GM18498 (cell line): ENCODE results near the gene SLC25A42.
"Not testable (repeated sequence)": the region's sequence is repeated elsewhere in the genome, so short reads cannot be mapped to it uniquely, and the experiment has no call there.

Experiments
- ATAC-seq: cut with Tn5 transposase; IDR thresholded peaks from one replicate; pipeline ENCODE4 v1.9.1; 2021; ENCODE audit warnings: mild to moderate bottlenecking, moderate library complexity; ENCODE audit not compliant: unreplicated experiment

Gene SLC25A42, protein sequence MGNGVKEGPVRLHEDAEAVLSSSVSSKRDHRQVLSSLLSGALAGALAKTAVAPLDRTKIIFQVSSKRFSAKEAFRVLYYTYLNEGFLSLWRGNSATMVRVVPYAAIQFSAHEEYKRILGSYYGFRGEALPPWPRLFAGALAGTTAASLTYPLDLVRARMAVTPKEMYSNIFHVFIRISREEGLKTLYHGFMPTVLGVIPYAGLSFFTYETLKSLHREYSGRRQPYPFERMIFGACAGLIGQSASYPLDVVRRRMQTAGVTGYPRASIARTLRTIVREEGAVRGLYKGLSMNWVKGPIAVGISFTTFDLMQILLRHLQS

DNA sequence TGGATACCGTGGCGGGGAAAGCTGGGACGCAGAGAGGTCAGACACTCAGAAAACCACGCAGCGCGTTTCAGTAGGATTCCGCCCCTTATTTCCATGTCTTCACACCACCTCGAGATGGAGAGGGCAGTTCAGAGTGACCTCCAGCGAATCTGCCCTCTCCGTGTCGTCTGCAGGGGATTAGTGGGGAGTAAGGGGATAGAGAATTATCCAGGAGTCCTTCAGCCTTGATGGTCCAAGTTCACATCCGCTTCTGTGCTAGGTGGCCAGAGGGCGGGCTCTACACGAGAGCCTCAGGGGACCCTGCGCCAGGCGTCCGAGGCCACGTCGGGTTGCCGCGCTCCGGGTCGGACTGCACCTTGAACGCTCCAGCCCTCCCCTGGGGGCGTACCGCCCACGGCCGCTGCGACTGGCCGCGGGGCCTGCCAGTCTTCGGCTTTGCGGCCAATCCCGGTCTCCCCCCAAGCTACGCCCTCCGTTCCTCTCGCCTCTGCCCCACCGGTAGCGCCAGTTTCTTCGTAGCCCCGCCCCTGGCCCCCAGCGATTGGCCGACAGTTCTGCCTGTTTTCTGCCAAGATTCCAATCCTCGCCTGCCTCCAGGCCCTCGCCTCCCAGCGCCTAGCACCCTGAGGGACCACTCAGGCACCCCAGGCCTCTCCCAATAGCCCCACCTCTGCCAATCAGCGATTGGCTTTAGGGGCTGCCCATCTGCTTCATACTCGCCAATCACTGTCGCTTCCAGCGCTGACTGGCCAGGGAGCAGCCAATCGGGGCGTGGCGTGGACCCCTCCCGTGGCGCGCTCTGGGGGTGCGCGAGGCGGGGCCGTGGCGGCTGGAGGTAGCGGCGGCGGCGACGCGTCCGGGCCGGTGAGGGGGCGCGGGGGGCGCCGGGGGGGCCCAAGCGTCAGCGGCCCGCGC, at the start of gene SLC25A42:
SLC25A42 (plus strand) TSS at position 812 of the 915 bp plus-strand sequence. CDS start 32,131 bp downstream, outside the sequence.
- ATAC-seq = peak; percentile 94

DNA sequence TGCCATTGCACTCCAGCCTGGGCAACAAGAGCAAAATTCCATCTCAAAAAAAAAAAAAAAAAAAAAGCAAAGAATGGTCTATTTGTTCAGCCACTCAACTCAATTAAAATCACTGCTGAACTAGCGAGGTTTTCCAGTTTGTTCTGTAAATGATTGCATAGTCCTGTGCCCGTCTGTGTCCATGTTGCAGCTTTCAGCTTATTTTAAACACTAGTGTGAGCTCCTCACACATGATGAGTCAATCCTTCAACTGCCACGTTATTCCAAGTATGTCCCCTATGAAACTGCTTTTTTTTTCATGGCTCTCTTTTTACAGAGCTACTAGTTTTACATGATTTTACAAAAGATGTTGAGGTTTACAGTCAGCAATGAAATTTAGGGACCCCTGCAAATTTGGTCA, 42.7 kb upstream of the SLC25A42 start:
- no peak for ATAC-seq

DNA sequence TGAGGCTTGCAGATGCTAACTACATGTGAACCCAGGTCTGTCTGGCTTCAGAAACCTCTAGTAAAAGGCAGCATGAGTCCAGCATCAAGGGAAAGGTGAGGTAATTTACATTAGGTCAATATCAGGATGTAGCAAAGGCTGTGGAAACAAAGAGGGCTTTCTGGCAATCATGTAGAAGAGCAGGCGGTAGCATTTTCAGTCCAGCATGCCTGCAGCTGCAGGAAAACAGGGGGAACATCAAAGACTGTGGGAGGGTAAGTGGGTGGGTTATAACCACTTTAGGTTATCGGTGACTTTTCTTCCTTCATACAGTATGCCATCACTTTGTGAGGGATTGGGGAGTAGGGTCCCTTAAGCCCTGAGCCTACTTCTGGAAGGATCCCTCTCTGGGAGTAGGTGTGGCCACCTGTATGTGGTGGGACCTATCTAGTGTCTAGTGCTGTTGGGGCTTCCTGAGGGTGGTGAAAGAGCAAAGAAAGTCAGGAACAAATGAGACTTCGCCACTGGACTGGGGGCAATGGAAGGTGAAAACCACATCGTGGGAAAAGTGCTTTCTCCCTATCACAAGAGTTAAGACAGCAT, 41.3 kb upstream of the SLC25A42 start:
- ATAC-seq = no peak

DNA sequence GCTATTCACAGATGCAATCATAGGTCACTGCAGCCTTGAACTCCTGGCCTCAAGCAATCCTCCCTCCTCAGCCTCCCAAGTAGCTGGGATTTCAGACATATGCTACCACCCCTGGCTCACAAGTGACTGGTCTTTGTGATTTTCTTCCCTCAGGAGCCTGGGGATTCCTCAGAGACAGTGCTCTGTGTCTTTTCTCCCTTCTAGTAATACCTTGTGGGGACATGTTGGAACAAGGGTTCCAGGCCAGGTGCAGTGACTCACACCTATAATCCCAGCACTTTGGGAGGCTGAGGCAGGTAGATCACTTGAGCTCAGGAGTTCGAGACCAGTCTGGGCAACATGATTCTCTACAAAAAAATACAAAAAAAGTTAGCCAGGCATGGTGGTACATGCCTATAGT, 40.4 kb upstream of the SLC25A42 start:
- ATAC-seq = not testable (repeated sequence)

DNA sequence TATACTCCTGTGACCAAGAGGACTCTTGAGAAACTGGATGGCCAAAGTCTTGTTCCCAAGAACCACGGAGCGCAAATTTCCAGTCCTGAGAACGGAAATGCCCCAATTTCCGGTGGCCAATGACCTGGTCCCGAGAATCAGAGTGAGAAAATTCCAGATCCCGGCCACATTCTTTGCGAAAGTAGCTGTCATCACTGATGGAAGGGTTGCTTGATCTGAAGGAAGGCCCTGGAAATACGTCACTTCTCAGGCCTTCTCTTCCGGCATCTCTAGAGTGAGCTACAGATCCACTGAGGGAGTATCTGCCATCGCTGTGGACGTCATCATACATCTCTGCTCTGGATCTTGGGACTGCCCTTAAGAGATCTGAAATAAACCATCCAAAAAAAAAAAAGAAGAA, 37.9 kb upstream of the SLC25A42 start:
- no peak for ATAC-seq

DNA sequence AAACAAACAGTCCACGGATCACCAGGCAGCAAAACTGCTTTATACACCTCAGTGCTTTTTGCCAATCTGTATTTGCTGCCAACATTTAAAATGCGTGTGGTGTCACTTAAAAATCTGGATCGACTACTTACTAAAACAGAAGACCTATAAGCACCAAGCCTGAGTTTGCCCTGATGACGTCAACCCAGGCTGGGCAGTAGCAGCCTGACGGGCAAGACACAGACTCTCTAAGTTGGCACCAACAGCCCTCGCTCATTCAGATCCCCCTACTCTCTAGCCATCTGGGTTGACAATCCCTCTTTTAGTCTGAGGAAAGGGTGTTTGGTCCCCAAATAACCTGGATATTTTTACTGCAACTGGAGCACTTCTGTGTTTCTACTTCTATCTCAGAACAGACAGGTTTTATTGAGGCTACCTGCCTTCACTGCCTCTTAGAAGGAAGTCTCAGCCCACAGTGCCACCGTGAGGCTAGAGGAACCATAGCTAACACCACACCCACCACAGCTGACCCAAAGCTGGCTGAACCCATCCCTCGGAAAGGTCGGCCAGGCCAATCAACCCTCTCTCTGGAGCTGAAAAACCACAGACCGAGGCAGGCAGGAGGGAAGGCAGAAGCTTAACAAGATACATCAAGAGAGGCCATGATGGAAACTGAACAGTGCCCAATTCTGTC, 37.4 kb upstream of the SLC25A42 start:
- no peak for ATAC-seq

DNA sequence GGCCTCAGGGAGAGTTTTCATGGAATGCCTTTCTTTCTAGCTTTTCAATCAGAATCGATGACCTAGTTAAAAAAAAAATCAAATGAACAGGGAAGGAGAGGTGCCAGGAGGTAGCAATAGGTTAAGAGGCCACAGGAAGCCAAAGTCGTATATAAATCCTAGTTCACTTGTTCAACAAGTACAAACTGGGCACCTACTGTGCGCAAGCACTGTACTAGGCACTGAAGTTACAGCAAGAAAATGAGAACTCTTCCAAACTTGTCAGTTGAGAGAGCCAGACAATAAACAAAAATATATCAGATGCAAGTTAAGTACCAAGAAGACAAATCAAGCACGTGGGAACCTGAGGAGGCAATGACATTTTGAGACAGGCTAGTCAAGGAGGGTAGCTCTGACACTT, 36.6 kb upstream of the SLC25A42 start:
- ATAC-seq = no peak

DNA sequence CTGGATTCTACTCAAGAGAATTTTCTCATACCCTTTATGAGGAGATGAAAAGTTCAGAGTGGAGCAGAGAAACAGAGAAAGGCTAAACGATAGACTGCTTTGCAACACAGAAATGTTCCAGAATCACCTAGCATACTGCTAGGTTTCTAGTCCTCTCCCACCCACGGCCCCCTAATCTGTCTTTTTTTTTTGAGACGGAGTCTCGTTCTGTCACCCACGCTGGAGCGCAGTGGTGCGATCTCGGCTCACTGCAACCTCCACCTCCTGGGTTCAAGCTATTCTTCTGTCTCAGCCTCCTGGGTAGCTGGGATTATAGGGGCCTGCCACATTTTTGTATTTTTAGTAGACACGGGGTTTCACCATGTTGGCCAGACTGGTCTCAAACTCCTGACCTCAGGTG, 35.3 kb upstream of the SLC25A42 start:
- ATAC-seq = no peak

DNA sequence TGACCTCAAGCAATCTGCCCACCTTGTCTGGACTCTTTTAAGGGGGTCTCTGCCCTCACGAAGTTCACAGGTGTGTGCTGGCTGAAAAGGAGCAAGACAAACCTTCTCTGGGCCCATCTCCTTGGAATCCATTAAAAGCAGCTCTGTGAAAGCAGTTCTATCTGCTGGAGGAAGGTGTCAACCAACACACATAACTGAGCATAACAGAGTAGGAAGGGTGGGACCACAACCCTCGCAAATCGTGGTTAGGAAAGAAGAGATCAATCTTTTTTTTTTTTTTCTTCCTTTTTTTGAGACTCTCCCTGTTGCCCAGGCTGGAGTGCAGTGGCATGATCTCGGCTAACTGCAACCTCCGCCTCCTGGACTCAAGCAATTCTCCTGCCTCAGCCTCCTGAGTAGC, 31.9 kb upstream of the SLC25A42 start:
- no peak for ATAC-seq

DNA sequence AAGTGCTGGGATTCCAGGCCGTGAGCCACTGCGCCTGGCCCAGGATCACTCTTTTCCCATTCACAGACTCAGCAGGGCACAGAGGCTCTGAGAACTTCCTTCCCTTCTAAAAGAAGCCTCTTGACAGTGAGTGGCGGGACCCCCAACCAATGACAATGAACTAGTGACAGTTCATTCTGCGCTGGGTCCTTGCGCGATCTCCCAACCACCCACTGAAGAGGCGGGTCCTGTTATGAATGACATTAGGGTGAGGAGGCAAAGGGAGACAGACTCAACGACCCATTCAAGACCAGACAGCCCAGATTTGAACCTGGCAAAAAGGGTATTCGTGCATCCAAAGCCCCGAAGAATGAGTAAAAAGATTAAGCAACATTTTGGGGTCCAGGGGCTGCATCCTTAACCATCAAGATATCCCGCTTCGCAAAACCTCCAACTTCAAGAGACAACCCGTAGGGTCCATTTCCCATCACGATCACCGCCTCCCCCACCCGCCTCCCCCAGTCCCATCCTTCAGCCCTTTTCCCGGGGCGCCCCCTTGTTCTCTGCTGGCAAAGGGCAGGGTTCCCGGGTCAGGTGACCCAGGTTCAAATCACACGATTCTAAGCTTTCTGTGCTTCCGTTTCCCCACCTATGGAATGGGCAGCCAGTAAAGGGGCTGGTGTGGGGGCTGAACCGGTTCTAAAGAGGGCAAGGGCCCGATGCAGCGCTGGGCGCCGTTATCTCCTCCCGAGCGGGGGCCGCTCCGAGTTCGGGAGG, 31.2 kb upstream of the SLC25A42 start:
- ATAC-seq = peak; percentile 36

DNA sequence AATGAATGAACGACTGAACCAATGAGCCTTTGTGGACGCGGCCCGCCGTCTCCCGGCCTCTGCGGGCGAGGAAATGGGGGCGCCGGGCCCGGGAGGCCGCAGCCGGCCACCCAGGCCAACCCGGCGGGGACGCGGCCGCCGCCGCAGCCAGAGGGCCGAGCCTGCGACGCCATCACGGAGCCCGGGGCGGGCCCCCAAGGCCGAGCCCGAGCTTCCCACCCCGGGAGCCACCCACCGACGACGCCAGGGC, 30.7 kb upstream of the SLC25A42 start:
- ATAC-seq = no peak

DNA sequence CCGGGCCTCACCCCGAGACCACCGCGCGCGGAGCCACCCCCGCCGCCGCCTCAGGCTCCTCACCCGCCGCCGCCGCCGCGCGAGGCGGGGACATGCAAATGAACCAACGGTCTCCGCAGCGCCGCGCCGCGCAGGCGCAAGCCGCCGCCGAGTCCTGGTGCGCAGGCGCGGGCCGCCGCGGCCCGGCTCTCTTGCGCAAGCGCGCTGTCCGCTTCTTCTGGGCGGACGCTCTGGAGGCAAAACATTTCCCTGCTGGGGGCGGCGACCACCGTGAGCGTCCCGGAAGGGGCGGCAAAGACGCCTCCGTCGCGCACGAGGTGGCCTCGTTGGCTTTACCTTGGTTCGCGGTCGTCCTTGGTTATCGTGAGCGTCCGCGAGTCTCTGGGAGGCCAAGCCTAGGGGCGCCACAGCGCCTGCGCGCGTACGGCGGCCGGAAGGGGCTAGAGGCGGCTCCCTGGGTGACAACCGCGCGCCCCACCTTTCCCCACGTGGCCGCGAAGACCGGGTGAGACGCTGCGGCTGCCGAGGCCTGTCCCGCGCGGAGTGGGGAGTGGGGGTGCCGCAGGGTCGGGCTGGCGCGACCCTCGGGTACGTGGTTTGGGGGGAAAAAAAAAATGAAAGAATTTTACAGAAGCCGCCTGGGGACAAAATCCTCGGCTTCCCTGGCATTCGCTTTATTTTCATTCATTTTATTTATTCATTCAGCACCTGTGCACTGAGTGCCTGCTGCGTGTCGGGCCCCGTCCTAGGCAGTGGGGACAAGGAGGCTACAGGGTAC, 30.2 kb upstream of the SLC25A42 start, which contains the start of the genes ARMC6 and SUGP2:
ARMC6 (plus strand) TSS at position 178 of the 778 bp plus-strand sequence. CDS start 607 bp downstream, outside the sequence.
SUGP2 (minus strand) TSS at position 92 of the 778 bp plus-strand sequence. CDS start 2,446 bp downstream, outside the sequence.
- peak; percentile 72 for ATAC-seq

DNA sequence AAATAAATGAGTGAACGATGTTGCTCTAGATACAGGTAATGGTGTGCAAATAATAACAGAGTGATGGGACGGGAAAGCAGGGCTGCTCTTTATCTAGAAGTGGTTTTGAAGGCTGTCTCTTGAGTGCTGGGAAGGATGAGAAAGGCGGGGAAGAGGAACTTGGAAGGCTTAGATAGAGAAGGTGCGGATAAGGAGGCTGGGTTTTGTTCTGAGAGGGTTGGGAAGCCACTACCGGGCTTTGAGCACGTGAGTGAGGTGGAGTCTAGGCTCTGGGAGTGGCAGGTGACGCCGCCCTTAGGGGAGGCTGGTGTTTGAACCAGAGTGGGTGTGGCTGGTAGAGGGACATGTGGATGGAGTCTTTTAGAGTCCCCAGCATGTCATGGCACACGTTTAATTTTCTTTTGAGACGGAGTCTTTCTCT, 29.6 kb upstream of the SLC25A42 start:
- ATAC-seq = peak; percentile 41

DNA sequence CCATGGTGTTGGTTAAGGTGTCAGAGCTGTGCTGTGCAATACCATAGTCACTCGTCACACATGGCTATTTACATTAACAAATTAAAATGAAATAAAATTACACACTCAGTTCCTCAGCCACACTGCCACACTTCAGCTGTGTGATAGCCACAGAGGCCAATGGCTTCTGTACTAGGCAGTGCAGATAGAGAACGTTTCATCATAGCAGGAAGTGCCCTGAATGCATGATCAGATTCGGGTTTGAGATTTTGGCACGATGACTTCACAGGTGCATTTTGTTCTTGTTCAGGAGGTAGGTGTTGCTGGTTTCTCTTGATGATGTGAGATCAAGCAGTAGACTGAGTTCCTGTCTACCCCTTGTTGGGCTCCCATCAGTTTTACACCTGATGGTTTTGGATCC, 23.9 kb upstream of the SLC25A42 start:
- no peak for ATAC-seq

DNA sequence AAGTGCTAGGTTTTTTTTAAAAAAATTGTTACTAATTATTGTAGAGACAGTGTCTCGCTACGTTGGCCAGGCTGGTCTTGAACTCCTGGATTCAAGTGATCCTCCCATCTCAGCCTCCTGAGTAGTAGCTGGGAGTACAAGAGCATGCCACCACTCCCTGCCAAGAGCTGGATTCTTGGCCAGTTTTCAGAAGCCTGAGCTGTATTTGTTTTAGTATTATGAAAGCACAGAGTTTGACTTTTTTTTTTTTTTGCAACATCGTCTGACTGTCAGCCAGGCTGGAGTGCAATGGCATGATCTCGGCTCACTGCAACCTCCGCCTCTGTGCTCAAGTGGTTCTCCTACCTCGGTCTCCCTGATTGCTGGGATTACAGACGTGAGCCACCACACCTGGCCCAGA, 23.4 kb upstream of the SLC25A42 start:
- ATAC-seq = no peak

DNA sequence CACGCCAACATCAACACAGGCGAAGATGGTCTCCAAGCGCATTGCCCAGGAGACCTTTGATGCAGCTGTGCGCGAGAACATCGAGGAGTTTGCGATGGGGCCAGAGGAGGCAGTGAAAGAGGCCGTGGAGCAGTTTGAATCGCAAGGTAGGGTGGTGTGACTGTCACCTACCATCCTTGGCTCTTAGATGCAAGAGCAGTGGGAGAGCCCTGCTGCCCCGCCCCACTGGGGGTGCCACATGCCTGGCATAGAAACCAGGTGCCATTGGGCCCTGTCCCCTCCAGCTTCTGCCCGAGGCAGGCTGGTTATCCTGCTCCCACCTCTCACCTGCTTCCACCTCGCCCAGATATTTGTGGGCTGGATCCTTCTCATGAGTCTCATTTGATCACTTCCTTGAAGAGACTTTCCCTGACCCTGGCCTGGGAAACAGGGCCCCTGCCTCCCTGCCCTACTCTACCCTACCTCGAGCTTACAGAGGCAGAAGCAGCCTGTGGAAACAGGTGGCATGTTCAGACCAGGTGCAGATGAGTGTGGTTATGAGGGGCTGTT, 21.0 kb upstream of the SLC25A42 start:
- no peak for ATAC-seq

DNA sequence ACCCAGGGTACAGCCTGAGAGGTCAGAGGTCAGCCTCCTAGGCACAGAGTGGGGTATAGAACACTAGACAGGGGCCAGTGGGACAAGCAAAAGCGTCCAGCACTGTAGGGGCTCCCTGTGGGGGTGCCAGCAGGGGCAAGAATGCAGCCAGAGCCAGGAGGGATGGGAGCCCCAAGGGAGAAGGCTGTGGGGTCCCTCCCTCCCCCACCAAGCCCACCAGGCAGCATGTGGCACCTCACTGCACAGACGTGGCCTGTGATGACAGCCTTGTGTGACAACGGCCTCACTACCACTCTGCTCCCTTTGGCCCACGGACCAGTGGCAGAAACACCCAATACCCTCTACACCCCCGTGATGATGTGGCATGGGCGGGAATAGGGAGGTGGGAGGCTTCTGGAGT, 20.3 kb upstream of the SLC25A42 start:
- no peak for ATAC-seq

DNA sequence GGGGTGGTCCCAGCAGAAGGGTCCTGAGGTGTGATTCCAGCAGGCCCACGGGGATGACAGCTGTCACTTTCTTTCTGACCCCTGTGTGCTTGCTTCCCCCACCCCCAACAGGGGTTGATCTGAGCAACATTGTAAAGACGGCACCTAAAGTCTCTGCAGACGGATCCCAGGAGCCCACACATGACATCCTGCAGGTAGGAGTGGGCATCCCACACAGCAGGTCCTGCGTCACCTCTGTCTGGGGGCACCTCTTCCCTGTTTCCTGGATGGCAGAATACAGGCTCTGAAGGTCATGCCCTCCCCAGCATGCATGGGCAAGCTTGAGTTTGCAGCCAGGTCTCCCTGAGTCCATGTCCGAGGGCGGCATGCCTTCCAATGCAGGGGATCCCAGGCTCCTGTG, 19.9 kb upstream of the SLC25A42 start:
- no peak for ATAC-seq

DNA sequence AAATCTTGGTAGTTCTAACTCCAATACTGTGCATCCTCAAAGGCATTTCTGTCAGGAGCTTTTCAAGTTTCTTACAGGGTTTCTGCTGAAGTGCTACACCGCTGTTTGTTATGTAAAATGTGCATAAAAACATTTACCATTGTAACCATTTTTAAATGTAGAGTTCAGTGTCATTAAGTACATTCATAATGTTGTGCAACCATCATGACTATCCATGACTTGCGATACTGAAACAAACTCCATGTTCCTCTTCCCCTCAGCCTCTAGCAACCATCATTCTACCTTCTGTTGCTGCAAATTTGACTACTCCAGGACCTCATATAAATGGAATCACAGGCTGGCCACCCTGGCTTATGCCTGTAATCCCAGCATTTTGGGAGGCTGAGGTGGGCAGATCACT, 14.4 kb upstream of the SLC25A42 start:
- no peak for ATAC-seq
